ENCODE results near the gene DIS3L2.

GRCh38 chr2:231940795-231941194 is 20.7 kb upstream of the DIS3L2 start:
- TF ChIP-seq RELA (CRISPR knock-in tag; IDR thresholded peaks at IDR 0.05; ENCODE audit: borderline replicate concordance): no peak
- TF ChIP-seq, protein P1, sequence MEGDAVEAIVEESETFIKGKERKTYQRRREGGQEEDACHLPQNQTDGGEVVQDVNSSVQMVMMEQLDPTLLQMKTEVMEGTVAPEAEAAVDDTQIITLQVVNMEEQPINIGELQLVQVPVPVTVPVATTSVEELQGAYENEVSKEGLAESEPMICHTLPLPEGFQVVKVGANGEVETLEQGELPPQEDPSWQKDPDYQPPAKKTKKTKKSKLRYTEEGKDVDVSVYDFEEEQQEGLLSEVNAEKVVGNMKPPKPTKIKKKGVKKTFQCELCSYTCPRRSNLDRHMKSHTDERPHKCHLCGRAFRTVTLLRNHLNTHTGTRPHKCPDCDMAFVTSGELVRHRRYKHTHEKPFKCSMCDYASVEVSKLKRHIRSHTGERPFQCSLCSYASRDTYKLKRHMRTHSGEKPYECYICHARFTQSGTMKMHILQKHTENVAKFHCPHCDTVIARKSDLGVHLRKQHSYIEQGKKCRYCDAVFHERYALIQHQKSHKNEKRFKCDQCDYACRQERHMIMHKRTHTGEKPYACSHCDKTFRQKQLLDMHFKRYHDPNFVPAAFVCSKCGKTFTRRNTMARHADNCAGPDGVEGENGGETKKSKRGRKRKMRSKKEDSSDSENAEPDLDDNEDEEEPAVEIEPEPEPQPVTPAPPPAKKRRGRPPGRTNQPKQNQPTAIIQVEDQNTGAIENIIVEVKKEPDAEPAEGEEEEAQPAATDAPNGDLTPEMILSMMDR (IDR thresholded peaks at IDR 0.05): no peak
- TF ChIP-seq, protein P2, sequence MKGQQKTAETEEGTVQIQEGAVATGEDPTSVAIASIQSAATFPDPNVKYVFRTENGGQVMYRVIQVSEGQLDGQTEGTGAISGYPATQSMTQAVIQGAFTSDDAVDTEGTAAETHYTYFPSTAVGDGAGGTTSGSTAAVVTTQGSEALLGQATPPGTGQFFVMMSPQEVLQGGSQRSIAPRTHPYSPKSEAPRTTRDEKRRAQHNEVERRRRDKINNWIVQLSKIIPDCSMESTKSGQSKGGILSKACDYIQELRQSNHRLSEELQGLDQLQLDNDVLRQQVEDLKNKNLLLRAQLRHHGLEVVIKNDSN (CRISPR knock-in tag; IDR thresholded peaks at IDR 0.05): no peak
- TF ChIP-seq HMGXB4 (CRISPR knock-in tag; IDR thresholded peaks at IDR 0.05): no peak
- no peak for TF ChIP-seq ETV6 (CRISPR knock-in tag; IDR thresholded peaks at IDR 0.05)
- no peak for TF ChIP-seq MAX (CRISPR knock-in tag; IDR thresholded peaks at IDR 0.05)
- no peak for TF ChIP-seq NFYB (CRISPR knock-in tag; conservative IDR thresholded peaks at IDR 0.05; ENCODE audit: low read depth)
- no peak for TF ChIP-seq ZNF425 (CRISPR knock-in tag; conservative IDR thresholded peaks at IDR 0.05)
- no peak for TF ChIP-seq SMAD3 (CRISPR knock-in tag; IDR thresholded peaks at IDR 0.05; ENCODE audit: borderline replicate concordance)
- TF ChIP-seq TEAD4 (CRISPR knock-in tag; IDR thresholded peaks at IDR 0.05): no peak
- TF ChIP-seq ESRRA (CRISPR knock-in tag; IDR thresholded peaks at IDR 0.05; ENCODE audit: borderline replicate concordance): no peak
- no peak for TF ChIP-seq CBFB (CRISPR knock-in tag; IDR thresholded peaks at IDR 0.05; ENCODE audit: low read depth)
- no peak for TF ChIP-seq KAT7 (CRISPR knock-in tag; IDR thresholded peaks at IDR 0.05; ENCODE audit: borderline replicate concordance)
- TF ChIP-seq TP53 (CRISPR knock-in tag; IDR thresholded peaks at IDR 0.05): no peak

All from WTC11 (cell line).